Large intestine (tissue), 3 donors: ENCODE measurements around the gene DMPK. TPM values are rescaled to one million over a fixed set of nuclear protein-coding genes. Genes with fewer than 3 reads are reported as not detected.

Source experiments
- DNase-seq, 2 donors: peaks; one replicate each; pipeline versions ENCODE4 v3.0.0 to v3.0.0-alpha.2; 2013
- H3K27ac ChIP-seq: one replicate; pipeline ENCODE4 v1.5.1; 2013; ENCODE audit warnings: low read length
- H3K27me3 ChIP-seq: 2 replicates; pipeline ENCODE4 v1.6.1; 2013; ENCODE audit warnings: low read length; ENCODE audit not compliant: control insufficient read depth, insufficient read depth
- H3K36me3 ChIP-seq: 2 replicates; pipeline ENCODE4 v1.6.1; 2013; ENCODE audit warnings: low read length; ENCODE audit not compliant: control insufficient read depth, insufficient read depth
- H3K4me1 ChIP-seq: one replicate; pipeline ENCODE4 v1.6.1; 2013; ENCODE audit warnings: low read length; ENCODE audit not compliant: control insufficient read depth, insufficient read depth
- H3K4me3 ChIP-seq: one replicate; pipeline ENCODE4 v1.5.1; 2013; ENCODE audit warnings: low read length
- H3K9me3 ChIP-seq: one replicate; pipeline ENCODE4 v1.6.1; 2013; ENCODE audit warnings: mild to moderate bottlenecking, low read depth, low read length, moderate library complexity; ENCODE audit not compliant: control insufficient read depth
- WGBS: methylation state at CpG from one replicate; pipeline ENCODE4 v1.1.5; 2013; ENCODE audit warnings: low lambda C conversion rate; ENCODE audit not compliant: insufficient coverage; 5-methylcytosine and 5-hydroxymethylcytosine counted together
- polyA plus RNA-seq: library from polyadenylated mRNA; unstranded; fragments of 120-200 nt; gene quantifications from one replicate; pipeline ENCODE4 v1.2.1, GENCODE V29; 2013

DMPK gene
- polyA plus RNA-seq, 1 donor, result 49.4 TPM

GRCh38 chr19:45815481-45816216 lies 33.4 kb upstream of the DMPK start:
- peak overlapping the region; percentile 40 for H3K4me3 ChIP-seq
- H3K36me3 ChIP-seq, result peaks cover 25% of the 10 kb centered on the region
- H3K9me3 ChIP-seq, result no peaks in the 10 kb centered on the region
- no peak overlapping the region for H3K27ac ChIP-seq
- no peaks in the 10 kb centered on the region for H3K4me1 ChIP-seq
- H3K27me3 ChIP-seq, result no peaks in the 10 kb centered on the region
- WGBS, result no CpG with 5 or more reads among the region's 44 CpGs
- peak in 1 of 2 donors; percentile 33 for DNase-seq

GRCh38 chr19:45814851-45815480 lies 32.7 kb upstream of the DMPK start, which contains the start of gene RSPH6A:
TSS of gene RSPH6A (minus strand) at chr19:45815308. CDS start at chr19:45815176, 132 bp downstream.
- H3K27me3 ChIP-seq, result no peaks in the 10 kb centered on the region
- DNase-seq, result no peak
- no CpG with 5 or more reads among the region's 40 CpGs for WGBS
- peaks cover 22% of the 10 kb centered on the region for H3K36me3 ChIP-seq
- H3K27ac ChIP-seq, result no peak within 1 kb of the TSS
- no peaks in the 10 kb centered on the region for H3K4me1 ChIP-seq
- H3K4me3 ChIP-seq, result peak within 1 kb of the TSS; percentile 40
- H3K9me3 ChIP-seq, result no peaks in the 10 kb centered on the region

- Histone ChIP-seq H3K27ac (no peak overlapping the region), H3K9me3 (no peaks in the 10 kb centered on the region), H3K4me3 (no peak overlapping the region), H3K36me3 (peaks cover 15% of the 10 kb centered on the region), H3K27me3 (no peaks in the 10 kb centered on the region), H3K4me1 (no peaks in the 10 kb centered on the region)
- WGBS, result no CpG with 5 or more reads among the region's 12 CpGs
- no peak for DNase-seq
These were observed 32.0 kb upstream of the DMPK start for GRCh38 chr19:45814166-45814780.

- WGBS, result no CpG with 5 or more reads among the region's 6 CpGs
These were observed 30.0 kb upstream of the DMPK start for GRCh38 chr19:45812297-45812696.

GRCh38 chr19:45809643-45810159 lies 27.4 kb upstream of the DMPK start:
- no peak overlapping the region for H3K27ac ChIP-seq
- no CpG with 5 or more reads among the region's 7 CpGs for WGBS
- no peak overlapping the region for H3K4me3 ChIP-seq
- DNase-seq, result peak in 1 of 2 donors; percentile 59
- no peaks in the 10 kb centered on the region for H3K27me3 ChIP-seq
- peaks cover 1% of the 10 kb centered on the region for H3K9me3 ChIP-seq
- H3K4me1 ChIP-seq, result no peaks in the 10 kb centered on the region
- H3K36me3 ChIP-seq, result peaks cover 5% of the 10 kb centered on the region

More at GRCh38 chr19:45812297-45812696, 30.0 kb upstream of the DMPK start:
- peaks cover 5% of the 10 kb centered on the region for H3K36me3 ChIP-seq
- no peaks in the 10 kb centered on the region for H3K9me3 ChIP-seq
- no peak for DNase-seq
- no peaks in the 10 kb centered on the region for H3K4me1 ChIP-seq
- no peak overlapping the region for H3K27ac ChIP-seq
- no peak overlapping the region for H3K4me3 ChIP-seq
- no peaks in the 10 kb centered on the region for H3K27me3 ChIP-seq

- H3K4me3 ChIP-seq, result no peak overlapping the region
- no peak overlapping the region for H3K27ac ChIP-seq
- peaks cover 7% of the 10 kb centered on the region for H3K9me3 ChIP-seq
- H3K27me3 ChIP-seq, result no peaks in the 10 kb centered on the region
- no peaks in the 10 kb centered on the region for H3K4me1 ChIP-seq
- DNase-seq, result no peak
- no peaks in the 10 kb centered on the region for H3K36me3 ChIP-seq
These were observed 23.4 kb upstream of the DMPK start for GRCh38 chr19:45805719-45806118.

GRCh38 chr19:45804959-45805230 lies 22.6 kb upstream of the DMPK start:
- H3K27ac ChIP-seq, result no peak overlapping the region
- no peak overlapping the region for H3K4me3 ChIP-seq
- no peaks in the 10 kb centered on the region for H3K4me1 ChIP-seq
- no CpG with 5 or more reads among the region's 8 CpGs for WGBS
- H3K36me3 ChIP-seq, result no peaks in the 10 kb centered on the region
- H3K27me3 ChIP-seq, result no peaks in the 10 kb centered on the region
- peaks cover 7% of the 10 kb centered on the region for H3K9me3 ChIP-seq
- no peak for DNase-seq

GRCh38 chr19:45804140-45804958 lies 22.1 kb upstream of the DMPK start:
- no peak for DNase-seq
- no peaks in the 10 kb centered on the region for H3K4me1 ChIP-seq
- no CpG with 5 or more reads among the region's 57 CpGs for WGBS
- peaks cover 7% of the 10 kb centered on the region for H3K9me3 ChIP-seq
- H3K27ac ChIP-seq, result no peak overlapping the region
- H3K27me3 ChIP-seq, result no peaks in the 10 kb centered on the region
- no peak overlapping the region for H3K4me3 ChIP-seq
- H3K36me3 ChIP-seq, result no peaks in the 10 kb centered on the region

- Histone ChIP-seq H3K27ac (no peak overlapping the region), H3K27me3 (no peaks in the 10 kb centered on the region), H3K4me1 (no peaks in the 10 kb centered on the region), H3K9me3 (peaks cover 7% of the 10 kb centered on the region), H3K36me3 (no peaks in the 10 kb centered on the region), H3K4me3 (no peak overlapping the region)
- no peak for DNase-seq
- no CpG with 5 or more reads among the region's 7 CpGs for WGBS
These were observed 19.4 kb upstream of the DMPK start for GRCh38 chr19:45801603-45802175.

GRCh38 chr19:45800070-45800553 lies 17.8 kb upstream of the DMPK start:
- WGBS, result no CpG with 5 or more reads among the region's 8 CpGs
- no peak overlapping the region for H3K4me3 ChIP-seq
- no peak for DNase-seq
- peaks cover 7% of the 10 kb centered on the region for H3K9me3 ChIP-seq
- H3K36me3 ChIP-seq, result no peaks in the 10 kb centered on the region
- no peaks in the 10 kb centered on the region for H3K4me1 ChIP-seq
- no peaks in the 10 kb centered on the region for H3K27me3 ChIP-seq
- H3K27ac ChIP-seq, result no peak overlapping the region
